NCI-H2107 (cell line): Measurements from ENCODE around the gene CARMIL1.

Source experiments
- DNase-seq: peaks from one replicate; lab custom pipeline; 2025; lab: John Stamatoyannopoulos, UW

Gene CARMIL1

GRCh38 chr6:25278914-25279747 is at the start of gene CARMIL1:
Gene CARMIL1 (plus strand): TSS chr6:25279374. CDS start chr6:25279796, 422 bp downstream.
- DNase-seq = no peak

DNA sequence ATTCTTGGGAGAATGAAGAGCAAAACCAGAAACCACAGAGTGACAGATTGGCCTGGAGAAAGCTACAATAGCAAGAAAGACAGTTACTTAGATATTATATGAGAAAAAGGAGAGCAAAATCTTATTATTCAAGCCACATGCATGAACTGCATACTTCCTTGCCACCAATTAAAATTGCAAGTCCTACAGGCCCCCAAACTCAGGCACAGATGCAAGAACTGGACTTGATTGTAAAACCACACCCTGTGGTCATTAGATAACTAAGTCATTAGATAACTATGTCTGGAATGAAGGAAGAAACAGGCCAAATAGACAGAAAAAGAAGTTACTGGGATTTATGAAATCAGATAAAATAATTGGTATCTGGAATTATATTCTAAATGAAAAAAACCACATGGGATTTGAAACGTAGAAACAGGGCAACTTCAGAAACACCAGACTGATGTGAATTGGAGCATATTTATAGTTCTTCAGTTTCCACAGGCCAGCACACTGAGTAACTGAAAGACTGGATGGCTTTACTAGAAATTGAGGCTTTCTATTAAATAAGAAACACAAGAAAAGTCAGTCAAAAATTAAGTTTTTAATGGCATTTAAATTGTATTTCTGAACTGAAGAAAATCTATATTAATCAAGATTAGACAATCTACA is 49.4 kb upstream of the CARMIL1 start:
- no peak for DNase-seq

GRCh38 chr6:25232479-25232878 is 46.7 kb upstream of the CARMIL1 start:
- DNase-seq = no peak

- no peak for DNase-seq
Measured at GRCh38 chr6:25233226-25233625, 45.9 kb upstream of the CARMIL1 start.

DNA sequence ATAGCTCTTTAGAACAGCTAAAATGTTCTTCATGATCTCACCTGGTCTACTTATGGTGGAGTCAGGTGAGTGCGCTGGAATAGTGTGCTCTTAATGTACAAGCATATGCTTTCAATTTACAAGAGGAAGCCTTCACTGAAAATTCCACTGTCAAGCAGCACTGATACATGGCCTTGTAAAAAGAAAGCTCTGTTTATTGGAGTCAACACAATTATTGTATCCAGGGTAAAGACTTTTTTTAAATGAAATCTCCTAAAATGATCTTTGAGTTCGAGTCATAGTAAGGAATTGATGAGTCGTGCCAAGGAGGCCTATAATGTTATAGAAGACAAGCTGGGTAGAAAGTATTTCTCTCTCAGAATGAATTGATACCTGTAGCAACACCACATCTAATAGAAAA is 41.6 kb upstream of the CARMIL1 start:
- DNase-seq = no peak

GRCh38 chr6:25239059-25239458 is 40.1 kb upstream of the CARMIL1 start:
- DNase-seq = no peak

DNA sequence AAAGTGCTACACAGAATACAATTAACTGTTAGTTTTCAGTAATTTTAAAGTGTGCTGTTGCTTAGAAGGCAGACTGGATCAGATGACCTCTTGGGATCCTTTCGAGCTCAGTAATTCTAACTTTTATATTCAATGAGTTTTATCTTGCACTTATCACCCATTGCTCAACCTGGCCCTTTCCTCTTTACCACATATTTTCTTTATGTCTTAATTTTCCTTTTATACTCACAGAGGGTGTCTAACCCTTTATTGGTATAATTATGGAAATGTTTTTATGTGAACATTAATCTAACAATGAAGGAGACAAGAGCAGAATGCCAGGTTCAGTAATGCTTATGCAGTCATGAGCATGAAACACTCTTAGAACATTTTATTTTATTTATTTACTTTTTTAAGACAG is 39.7 kb upstream of the CARMIL1 start:
- DNase-seq = no peak

GRCh38 chr6:25242567-25242966 is 36.6 kb upstream of the CARMIL1 start:
- no peak for DNase-seq

DNA sequence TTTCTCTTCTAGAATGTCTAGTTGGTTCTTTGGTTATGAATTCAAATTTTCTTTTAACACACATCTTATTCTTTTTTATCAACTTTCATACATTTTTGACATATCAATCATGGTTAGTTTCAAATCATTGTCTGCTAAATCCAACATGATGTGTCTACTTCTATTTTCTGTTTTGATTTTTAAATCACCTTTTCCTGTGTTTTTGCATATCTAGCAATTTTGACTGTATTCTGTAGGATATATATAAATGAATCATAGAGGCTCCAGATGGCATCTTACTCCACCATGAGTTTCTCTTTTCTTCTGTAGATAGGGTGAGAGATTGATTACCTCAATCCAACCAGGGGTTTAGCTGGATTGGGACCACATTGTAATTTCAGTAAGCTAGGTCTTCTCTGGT is 34.3 kb upstream of the CARMIL1 start:
- DNase-seq = no peak

DNA sequence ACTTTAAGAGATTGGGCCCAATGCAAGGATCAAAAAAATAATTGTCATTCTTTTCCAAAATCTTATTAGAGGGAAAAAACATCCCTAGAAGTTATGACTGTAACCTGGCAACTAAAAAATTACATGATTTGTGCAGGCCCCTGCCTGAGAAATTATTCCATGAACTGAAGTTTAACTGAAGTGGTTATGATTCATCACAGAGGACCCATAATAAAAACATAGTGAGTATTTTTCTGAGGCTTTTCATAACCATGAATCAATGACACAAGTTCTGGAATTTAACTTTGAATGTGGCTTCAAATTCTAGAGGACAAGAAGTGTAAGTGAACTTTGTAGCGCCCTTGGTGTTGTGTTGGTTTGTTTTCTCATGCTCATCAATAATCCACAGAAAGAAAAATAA is 31.1 kb upstream of the CARMIL1 start:
- DNase-seq = no peak

DNA sequence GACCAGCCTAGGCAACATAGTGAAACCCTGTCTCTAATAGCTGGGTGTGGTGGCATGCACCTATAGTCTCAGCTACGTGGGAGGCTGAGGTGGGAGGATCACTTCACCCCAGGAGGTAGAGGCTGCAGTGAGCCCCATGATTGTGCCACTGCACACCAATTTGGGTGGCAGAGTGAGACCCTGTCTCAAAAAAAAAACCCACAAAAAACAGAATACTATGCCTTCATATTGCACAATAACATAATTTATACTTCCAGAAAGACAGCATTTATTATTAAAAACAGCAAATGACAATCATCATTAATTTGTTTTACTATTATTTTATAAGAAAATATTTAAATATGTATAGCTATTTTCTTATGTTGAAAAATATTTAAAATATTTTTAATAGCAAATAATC is 30.0 kb upstream of the CARMIL1 start:
- DNase-seq = no peak

DNA sequence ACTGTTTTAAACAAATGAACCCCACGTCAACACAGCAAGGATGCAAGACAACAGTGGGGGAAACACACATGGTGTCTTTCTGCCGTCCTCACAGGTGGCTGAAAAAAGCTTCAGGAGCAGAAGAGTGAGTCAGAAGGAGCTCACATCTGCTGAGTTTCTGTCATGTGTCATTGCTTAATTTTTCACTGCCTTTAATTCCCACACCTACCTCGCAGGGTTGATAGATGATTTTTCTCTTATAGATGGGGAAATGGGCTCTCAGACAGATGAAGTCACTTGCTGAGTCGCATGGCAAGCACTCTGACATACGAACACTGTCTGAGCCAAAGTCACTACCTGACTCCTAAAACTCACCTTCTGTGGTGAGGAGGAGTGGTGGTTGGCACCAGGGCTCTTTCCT is 28.3 kb upstream of the CARMIL1 start:
- DNase-seq = no peak

DNA sequence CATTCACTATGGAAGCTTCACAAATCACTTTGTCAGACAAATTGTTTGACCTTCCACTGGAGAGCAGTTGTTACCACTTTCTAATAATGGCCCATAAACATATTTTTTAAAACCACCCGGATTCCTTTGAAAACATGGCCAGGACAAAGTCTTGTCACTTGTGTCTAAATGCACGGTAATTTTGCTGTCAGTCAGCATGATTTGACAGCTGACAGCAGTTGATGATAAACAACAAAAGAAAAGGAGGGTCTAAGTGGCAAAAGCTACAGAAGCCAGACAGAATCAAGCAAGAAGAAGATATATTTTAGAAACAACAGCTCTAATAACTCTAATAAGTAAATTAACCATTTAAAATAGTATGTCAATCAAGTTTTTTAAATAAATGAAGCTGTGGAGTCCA is 27.7 kb upstream of the CARMIL1 start:
- DNase-seq = no peak

DNA sequence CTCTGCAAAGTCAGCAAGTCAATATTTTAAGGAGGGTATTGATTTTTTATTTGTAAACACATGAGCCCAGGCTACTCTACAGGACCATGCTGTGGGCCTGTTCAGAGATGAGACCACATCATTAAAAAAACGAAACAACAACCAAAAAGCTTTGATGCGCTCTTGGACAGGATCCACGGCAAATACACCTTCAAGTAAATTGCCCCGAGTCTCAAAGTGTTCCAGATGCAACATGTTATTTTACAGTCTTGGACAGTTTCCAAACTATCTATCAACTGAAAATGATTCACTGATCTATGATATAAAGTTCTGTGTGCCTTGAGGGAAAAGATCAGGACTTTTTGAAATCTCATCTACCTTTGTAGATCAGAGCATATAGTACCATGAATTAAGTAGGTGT is 25.8 kb upstream of the CARMIL1 start:
- DNase-seq = no peak

DNA sequence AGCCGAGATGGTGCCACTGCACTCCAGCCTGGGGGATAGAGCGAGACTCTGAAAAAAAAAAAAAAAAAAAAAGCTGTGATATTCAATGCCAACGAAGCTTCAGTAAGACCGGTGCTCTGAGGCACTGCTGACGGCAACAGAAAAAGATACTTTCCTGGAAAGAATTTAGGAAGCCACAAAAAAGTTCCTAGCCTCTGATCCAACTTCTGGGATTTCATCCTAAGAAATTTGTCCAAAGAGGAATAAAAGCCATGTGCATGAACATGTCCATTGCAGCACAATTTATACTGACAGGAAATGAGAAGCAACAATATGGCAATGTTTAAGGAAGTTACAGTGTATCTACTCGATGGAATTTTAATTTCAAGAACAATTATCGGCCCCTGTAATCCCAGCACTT is 24.5 kb upstream of the CARMIL1 start:
- no peak for DNase-seq

DNA sequence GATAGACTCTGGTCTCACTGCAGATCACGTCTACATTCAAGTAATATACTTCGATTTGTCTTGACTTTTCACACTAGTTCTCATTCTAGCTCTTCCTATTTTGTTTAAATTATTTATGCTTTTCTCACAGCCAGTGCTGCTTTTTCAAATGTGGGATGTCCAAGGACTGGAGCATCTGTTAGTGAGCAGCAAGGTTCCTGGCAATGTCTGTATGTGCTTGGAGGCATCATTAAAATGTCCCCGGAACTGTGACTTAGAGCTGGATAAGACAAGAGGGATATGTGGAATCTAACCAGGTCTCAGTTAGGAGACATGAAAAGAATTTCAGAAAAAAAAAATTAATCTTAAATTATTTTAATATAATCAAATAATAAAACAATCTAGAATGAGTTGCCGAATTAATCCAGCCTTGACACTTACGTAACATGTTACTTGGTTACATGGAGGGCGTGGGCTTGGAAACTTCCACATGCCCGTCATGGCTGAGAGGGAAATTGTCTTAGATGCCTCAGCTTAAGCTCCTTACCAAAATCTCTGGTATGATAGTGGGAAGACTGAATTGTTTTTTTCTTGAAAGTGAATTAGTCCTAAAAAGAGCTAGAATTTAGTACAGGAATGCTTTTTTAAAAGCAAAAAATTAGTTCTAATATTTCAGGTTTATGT is 21.4 kb upstream of the CARMIL1 start:
- no peak for DNase-seq

GRCh38 chr6:25259756-25260155 is 19.4 kb upstream of the CARMIL1 start:
- DNase-seq = no peak

DNA sequence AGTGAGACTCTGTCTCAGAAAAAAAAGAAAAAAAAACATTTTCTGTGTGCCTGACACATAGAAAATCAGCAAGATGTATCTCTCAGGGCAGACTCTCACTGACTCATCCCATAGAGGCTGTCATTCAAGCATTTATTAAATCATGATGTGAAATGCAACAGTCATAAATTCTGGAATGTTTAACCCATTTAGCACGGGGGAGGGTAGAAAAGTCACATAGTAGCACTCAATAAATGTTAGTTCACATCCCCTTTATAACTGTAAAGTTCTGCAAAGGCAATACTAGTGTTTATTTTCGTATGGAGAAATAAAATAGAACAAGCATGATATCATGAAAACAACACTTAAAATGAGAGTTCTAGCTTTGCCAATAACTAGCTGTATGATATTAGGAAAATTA is 15.5 kb upstream of the CARMIL1 start:
- no peak for DNase-seq

GRCh38 chr6:25266456-25267100 is 12.6 kb upstream of the CARMIL1 start:
- DNase-seq = no peak

GRCh38 chr6:25267662-25268061 is 11.5 kb upstream of the CARMIL1 start:
- no peak for DNase-seq

- no peak for DNase-seq
Measured at GRCh38 chr6:25270559-25270958, 8.6 kb upstream of the CARMIL1 start.

DNA sequence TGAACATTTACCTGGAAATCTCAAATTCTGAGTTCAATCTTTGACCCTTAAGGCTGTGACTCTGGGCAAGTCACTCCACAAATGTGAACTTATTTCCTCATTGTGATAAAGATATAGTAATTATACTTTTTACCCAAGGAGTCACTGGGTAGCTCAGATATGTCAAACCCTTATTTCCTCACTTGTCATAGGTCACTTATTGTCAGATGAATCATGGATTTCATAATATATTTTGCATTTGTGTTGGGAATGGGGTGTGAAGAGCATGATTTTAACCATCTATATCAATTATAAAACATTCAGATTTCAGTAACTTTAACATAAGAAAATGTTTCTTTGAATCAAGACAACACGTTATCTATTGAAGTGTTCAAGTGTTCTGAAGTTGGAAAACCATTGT is 3.7 kb upstream of the CARMIL1 start:
- no peak for DNase-seq

- DNase-seq = no peak
Measured at GRCh38 chr6:25277386-25277785, 1.8 kb upstream of the CARMIL1 start.
